ENCODE data around the gene SMAD3. TPM values are rescaled to one million over a fixed set of nuclear protein-coding genes. Genes with fewer than 3 reads are reported as not detected.

Gene SMAD3
- total and polyA plus RNA-seq, 2 of the 8 experiments (the other 6 are each of a cell fraction or from before 2014, with no cell fraction given) = 10.1 to 12.4 TPM

- TF ChIP-seq CHD7 (IDR thresholded peaks at IDR 0.05; ENCODE audit: insufficient replicate concordance, low read length) (no peak), EZH2 (IDR thresholded peaks at IDR 0.05; ENCODE audit: low read depth, low read length, severe bottlenecking) (no peak), NRF1 (IDR thresholded peaks at IDR 0.05; ENCODE audit: low read depth, low read length) (no peak), HDAC2 (IDR thresholded peaks at IDR 0.05; ENCODE audit: borderline replicate concordance in 1 of 2, low read depth in 2 of 2, low read length in 2 of 2) (no peak), KDM5A (IDR thresholded peaks at IDR 0.05; ENCODE audit: low read length) (no peak), TAF1 (IDR thresholded peaks at IDR 0.05; ENCODE audit: low read depth, low read length) (no peak), PHF8 (conservative IDR thresholded peaks at IDR 0.05; ENCODE audit: low read depth, low read length) (no peak), BCL11A (IDR thresholded peaks at IDR 0.05; ENCODE audit: low read depth in 2 of 2, low read length in 2 of 2) (no peak), CHD1 (IDR thresholded peaks at IDR 0.05; ENCODE audit: low read depth, low read length) (no peak)
These were observed 121.3 kb downstream of the SMAD3 start (continued) for GRCh38 chr15:67186688-67187087.

Data from H1 (cell line).